ENCODE results near the gene HTN3. TPM values are rescaled to one million over a fixed set of nuclear protein-coding genes. Genes with fewer than 3 reads are reported as not detected.
"Not testable (repeated sequence)": the region's sequence is repeated elsewhere in the genome, so short reads cannot be mapped to it uniquely, and the experiment has no call there.

The HTN3 gene
- total RNA-seq, 4 donors from 2014 or later, result not detected

DNA sequence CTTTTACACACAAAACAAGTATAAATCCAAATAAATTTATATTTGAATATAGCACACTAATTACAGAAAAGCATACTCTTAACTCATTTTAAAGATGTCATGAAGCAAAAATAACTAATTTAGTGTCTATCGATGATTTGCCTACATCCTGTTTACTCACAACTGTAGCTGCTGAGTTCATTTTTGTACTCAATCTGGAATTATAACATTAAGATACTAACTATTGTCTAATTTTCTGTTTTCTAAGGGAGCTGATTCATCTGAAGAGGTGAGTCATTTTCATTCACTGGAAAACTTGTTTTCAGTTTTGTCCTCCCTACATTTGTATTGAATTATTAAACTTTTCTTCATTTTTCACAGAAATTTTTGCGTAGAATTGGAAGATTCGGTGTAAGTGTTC, 28.8 kb upstream of the HTN3 start:
- intact Hi-C loops (cut with DNase I), result no loop called here
- Histone ChIP-seq H3K4me1 (no peaks in the 10 kb centered on the region), H3K36me3 (no peaks in the 10 kb centered on the region), H3K27ac (replicated peaks in 1 of 4) (no peak overlapping the region), H3K9me3 (no peaks in the 10 kb centered on the region), H3K27me3 (no peaks in the 10 kb centered on the region), H3K4me3 (no peak overlapping the region)
- no peak for TF ChIP-seq EP300 (IDR thresholded peaks at IDR 0.05)
- no peak for TF ChIP-seq POLR2A (IDR thresholded peaks at IDR 0.05; ENCODE audit: low read depth)
- TF ChIP-seq, protein P1, sequence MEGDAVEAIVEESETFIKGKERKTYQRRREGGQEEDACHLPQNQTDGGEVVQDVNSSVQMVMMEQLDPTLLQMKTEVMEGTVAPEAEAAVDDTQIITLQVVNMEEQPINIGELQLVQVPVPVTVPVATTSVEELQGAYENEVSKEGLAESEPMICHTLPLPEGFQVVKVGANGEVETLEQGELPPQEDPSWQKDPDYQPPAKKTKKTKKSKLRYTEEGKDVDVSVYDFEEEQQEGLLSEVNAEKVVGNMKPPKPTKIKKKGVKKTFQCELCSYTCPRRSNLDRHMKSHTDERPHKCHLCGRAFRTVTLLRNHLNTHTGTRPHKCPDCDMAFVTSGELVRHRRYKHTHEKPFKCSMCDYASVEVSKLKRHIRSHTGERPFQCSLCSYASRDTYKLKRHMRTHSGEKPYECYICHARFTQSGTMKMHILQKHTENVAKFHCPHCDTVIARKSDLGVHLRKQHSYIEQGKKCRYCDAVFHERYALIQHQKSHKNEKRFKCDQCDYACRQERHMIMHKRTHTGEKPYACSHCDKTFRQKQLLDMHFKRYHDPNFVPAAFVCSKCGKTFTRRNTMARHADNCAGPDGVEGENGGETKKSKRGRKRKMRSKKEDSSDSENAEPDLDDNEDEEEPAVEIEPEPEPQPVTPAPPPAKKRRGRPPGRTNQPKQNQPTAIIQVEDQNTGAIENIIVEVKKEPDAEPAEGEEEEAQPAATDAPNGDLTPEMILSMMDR (IDR thresholded peaks at IDR 0.05), result no peak
- TF ChIP-seq POLR2AphosphoS5 (IDR thresholded peaks at IDR 0.05), result no peak
- no peak for DNase-seq (ENCODE audit: extremely low spot score)
- 84% methylated on average over 3 of the region's 3 CpGs for WGBS

DNA sequence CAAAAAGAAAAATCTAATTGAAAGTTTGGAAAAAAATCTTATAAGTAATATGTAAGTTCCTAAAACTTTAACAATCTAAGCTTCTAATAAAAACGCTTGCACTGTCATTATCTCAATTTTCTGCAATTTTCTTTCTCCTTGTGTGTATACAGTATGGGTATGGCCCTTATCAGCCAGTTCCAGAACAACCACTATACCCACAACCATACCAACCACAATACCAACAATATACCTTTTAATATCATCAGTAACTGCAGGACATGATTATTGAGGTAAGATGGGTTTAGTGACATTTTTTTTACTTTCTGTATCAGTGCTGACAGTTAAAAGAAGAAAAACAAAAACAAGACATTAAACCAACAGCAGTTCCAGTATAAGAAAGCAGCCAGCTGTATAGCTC, 27.5 kb upstream of the HTN3 start:
- no peaks in the 10 kb centered on the region for H3K4me1 ChIP-seq
- intact Hi-C loops (cut with DNase I), result no loop called here
- no peak overlapping the region for H3K4me3 ChIP-seq
- no peaks in the 10 kb centered on the region for H3K36me3 ChIP-seq
- no peak for DNase-seq (ENCODE audit: extremely low spot score)
- no peaks in the 10 kb centered on the region for H3K9me3 ChIP-seq
- no peak overlapping the region for H3K27ac ChIP-seq (replicated peaks in 1 of 4)
- no peaks in the 10 kb centered on the region for H3K27me3 ChIP-seq
- 81% methylated on average over 1 of the region's 1 CpG for WGBS
- TF ChIP-seq POLR2AphosphoS5 (IDR thresholded peaks at IDR 0.05), result no peak
- TF ChIP-seq, protein P1 (IDR thresholded peaks at IDR 0.05), result no peak
- TF ChIP-seq EP300 (IDR thresholded peaks at IDR 0.05), result no peak

- TF ChIP-seq, protein P1 (IDR thresholded peaks at IDR 0.05), result no peak
- TF ChIP-seq POLR2AphosphoS5 (IDR thresholded peaks at IDR 0.05) (no peak), EP300 (IDR thresholded peaks at IDR 0.05) (no peak), POLR2A (IDR thresholded peaks at IDR 0.05; ENCODE audit: low read depth) (no peak)
- intact Hi-C loops (cut with DNase I), result no loop called here
- H3K9me3 ChIP-seq, result no peaks in the 10 kb centered on the region
- H3K27me3 ChIP-seq, result no peaks in the 10 kb centered on the region
- H3K4me3 ChIP-seq, result no peak overlapping the region
- H3K36me3 ChIP-seq, result no peaks in the 10 kb centered on the region
- no peak overlapping the region for H3K27ac ChIP-seq (replicated peaks in 1 of 4)
- no peaks in the 10 kb centered on the region for H3K4me1 ChIP-seq
- DNase-seq (ENCODE audit: extremely low spot score), result no peak
These were observed 25.8 kb upstream of the HTN3 start for GRCh38 chr4:70002507-70002906.

DNA sequence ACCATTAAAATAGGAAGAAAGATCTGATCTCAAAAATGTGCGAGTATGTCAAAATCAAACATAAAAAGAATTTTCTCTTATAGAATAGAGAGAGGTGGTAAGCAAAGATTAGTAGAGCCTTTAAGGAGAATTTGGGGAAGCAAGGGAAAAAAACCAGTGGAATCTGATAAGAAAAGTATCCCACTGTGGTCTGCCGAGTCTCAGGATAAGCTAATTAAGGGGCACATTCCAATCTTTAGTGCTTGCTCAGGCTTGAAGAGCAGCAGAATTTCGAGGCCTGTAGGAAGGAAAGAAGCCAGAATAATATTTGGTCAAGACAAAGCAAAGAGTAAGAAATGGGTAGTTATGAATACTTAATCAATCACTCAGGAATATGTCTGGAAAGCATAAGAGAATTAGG, 19.5 kb upstream of the HTN3 start:
- no peaks in the 10 kb centered on the region for H3K36me3 ChIP-seq
- no peaks in the 10 kb centered on the region for H3K4me1 ChIP-seq
- no peak overlapping the region for H3K4me3 ChIP-seq
- peaks cover 0 to 2% (median 0%) of the 10 kb centered on the region in 4 donors for H3K9me3 ChIP-seq
- TF ChIP-seq POLR2A (IDR thresholded peaks at IDR 0.05; ENCODE audit: low read depth) (no peak), EP300 (IDR thresholded peaks at IDR 0.05) (no peak), POLR2AphosphoS5 (IDR thresholded peaks at IDR 0.05) (no peak)
- TF ChIP-seq, protein P1 (IDR thresholded peaks at IDR 0.05), result no peak
- no peaks in the 10 kb centered on the region for H3K27me3 ChIP-seq
- intact Hi-C loops (cut with DNase I), result no loop called here
- H3K27ac ChIP-seq (replicated peaks in 1 of 4), result no peak overlapping the region
- 52% methylated on average over 3 of the region's 3 CpGs for WGBS
- DNase-seq (ENCODE audit: extremely low spot score), result no peak

DNA sequence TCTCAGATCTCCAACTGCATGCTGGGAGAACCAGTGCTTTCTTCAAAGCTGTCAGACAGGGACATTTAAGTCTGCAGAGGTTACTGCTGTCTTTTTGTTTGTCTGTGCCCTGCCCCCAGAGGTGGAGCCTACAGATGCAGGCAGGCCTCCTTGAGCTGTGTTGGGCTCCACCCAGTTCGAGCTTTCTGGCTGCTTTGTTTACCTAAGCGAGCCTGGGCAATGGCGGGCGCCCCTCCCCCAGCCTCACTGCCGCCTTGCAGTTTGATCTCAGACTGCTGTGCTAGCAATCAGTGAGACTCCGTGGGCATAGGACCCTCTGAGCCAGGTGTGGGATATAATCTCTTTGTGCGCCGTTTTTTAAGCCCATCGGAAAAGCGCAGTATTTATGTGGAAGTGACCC, 9.3 kb upstream of the HTN3 start:
- H3K27ac ChIP-seq (replicated peaks in 1 of 4); H3K9me3 ChIP-seq; H3K27me3 ChIP-seq; intact Hi-C loops (cut with DNase I); H3K4me1 ChIP-seq; H3K36me3 ChIP-seq; DNase-seq (ENCODE audit: extremely low spot score); H3K4me3 ChIP-seq: not testable (repeated sequence)
- 69% methylated on average over 10 of the region's 10 CpGs for WGBS

Data from esophagus muscularis mucosa (tissue), 4 donors.